WI38 (cell line): ENCODE data around the gene ST8SIA3.

ENCODE experiments used
- H3K4me3 ChIP-seq: 2 replicates; pipeline ENCODE4 v1.5.1; 2011; ENCODE audit warnings: low read depth, mild to moderate bottlenecking, control low read depth, low read length
- TF ChIP-seq, protein P1 (sequence below): IDR thresholded peaks from 2 replicates; pipeline ENCODE4 v1.5.1; 2012; ENCODE audit warnings: low read depth, mild to moderate bottlenecking, control low read depth, low read length

ST8SIA3 gene

DNA sequence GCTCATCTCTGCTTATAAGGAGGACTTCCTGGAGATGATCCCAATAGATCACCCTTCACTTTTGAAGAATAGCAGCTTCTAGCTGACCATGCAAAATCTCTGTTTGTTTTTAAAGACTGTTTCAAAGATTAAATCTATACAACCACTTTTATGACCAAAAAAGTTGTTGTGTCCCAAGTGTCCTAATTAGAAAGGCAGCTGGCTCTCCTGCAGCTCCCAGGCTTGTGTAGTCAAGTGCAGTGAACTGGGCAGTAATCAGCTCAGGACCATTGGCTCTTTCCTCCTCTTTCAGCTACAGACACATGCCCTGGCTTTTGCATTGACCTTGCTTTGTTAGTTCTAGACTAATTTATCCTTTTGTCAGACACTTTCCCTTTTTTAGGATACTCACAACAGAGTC lies 10.4 kb downstream of the ST8SIA3 start:
- H3K4me3 ChIP-seq, result no peak overlapping the region
- TF ChIP-seq, protein P1, sequence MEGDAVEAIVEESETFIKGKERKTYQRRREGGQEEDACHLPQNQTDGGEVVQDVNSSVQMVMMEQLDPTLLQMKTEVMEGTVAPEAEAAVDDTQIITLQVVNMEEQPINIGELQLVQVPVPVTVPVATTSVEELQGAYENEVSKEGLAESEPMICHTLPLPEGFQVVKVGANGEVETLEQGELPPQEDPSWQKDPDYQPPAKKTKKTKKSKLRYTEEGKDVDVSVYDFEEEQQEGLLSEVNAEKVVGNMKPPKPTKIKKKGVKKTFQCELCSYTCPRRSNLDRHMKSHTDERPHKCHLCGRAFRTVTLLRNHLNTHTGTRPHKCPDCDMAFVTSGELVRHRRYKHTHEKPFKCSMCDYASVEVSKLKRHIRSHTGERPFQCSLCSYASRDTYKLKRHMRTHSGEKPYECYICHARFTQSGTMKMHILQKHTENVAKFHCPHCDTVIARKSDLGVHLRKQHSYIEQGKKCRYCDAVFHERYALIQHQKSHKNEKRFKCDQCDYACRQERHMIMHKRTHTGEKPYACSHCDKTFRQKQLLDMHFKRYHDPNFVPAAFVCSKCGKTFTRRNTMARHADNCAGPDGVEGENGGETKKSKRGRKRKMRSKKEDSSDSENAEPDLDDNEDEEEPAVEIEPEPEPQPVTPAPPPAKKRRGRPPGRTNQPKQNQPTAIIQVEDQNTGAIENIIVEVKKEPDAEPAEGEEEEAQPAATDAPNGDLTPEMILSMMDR, result no peak

DNA sequence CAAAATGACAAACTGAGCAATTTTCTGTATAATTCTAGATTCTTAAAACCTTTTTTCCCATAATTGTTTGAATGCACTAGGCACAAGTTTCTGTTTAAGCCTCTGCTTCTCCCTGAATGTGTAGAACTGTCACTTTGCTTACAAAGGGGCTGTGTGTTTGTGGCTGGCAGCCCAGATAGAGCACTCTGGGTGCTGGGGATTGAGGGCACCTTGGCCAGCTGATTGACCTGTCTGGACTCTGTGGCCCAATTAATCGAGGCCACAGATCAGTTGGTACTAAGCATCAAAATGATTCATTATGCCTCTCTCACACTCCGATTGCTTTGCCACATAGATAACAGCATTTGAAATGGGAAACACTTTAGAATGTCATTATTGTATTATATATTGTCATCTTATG lies 12.1 kb downstream of the ST8SIA3 start:
- TF ChIP-seq, protein P1, result no peak
- no peak overlapping the region for H3K4me3 ChIP-seq

- no peak overlapping the region for H3K4me3 ChIP-seq
- TF ChIP-seq, protein P1, result no peak
These were observed 14.2 kb downstream of the ST8SIA3 start for GRCh38 chr18:57366528-57367081.

DNA sequence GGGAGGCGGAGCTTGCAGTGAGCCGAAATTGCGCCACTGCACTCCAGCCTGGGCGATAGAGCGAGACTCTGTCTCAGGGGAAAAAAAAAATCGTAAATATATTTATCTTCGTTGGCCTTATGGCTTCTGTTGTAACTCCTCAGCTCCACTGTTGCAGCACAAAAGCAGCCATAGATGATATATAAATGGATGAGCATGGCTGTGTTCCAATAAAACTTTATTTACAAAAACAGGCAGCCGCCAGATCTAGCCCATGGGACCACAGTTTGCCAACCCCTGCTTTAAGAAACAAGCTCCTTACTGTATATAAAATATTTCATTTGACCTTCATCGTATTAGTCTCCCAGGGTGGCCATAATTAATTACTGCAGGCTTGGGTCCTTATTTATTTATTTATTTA lies 20.1 kb downstream of the ST8SIA3 start:
- H3K4me3 ChIP-seq, result no peak overlapping the region
- TF ChIP-seq, protein P1, result no peak

- H3K4me3 ChIP-seq, result no peak overlapping the region
- TF ChIP-seq, protein P1, result no peak
These were observed 20.7 kb downstream of the ST8SIA3 start for GRCh38 chr18:57373017-57373416.

- TF ChIP-seq, protein P1, result no peak
- no peak overlapping the region for H3K4me3 ChIP-seq
These were observed 24.1 kb downstream of the ST8SIA3 start for GRCh38 chr18:57376503-57376902.

DNA sequence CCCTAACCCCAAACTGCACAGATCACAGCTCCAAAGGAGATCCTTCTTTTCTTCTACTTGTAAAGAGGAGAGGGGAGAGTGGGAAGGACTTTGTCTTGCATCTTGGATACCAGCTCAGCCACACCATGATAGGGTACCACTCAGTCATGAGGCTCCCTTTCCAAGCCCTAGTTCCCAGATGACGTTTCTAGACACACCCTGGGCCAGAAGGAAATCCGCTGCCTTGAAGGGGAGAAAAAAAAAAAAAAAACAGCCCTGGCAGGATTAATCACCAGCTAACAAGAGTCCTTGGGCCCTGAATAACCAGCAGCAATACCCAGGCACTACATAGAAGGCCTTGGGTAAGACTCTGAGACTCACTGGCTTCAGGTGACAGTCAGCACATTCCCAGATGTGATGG lies 36.9 kb downstream of the ST8SIA3 start:
- TF ChIP-seq, protein P1, result no peak
- no peak overlapping the region for H3K4me3 ChIP-seq
